Adrenal gland (tissue), 5 donors: ENCODE results near the gene PALM2AKAP2.

ENCODE experiments used
- CTCF ChIP-seq, 6 experiments: fragments of 450-650 bp in 4 of 6; fragments of 200-600 bp in 2 of 6; sonication (generic) in 1 of 6; IDR thresholded peaks; 1 replicate in 5 of 6; 2 replicates in 1 of 6; pipeline versions ENCODE4 v1.5.1 to v1.8.0; 2016 to 2021; ENCODE audit warnings: antibody characterized with exemption in 6 of 6, mild to moderate bottlenecking in 2 of 6, moderate library complexity in 1 of 6
- POLR2A ChIP-seq, 2 donors: fragments of 450-650 bp; IDR thresholded peaks; one replicate each; pipeline ENCODE4 v1.6.1; 2017; ENCODE audit warnings: antibody characterized with exemption in 2 of 2, mild to moderate bottlenecking in 2 of 2, moderate library complexity in 1 of 2
- donor health status: DM: no; HTN: no; CAD: no.

- TF ChIP-seq POLR2A (IDR thresholded peaks at IDR 0.05), result no peak
- TF ChIP-seq CTCF (IDR thresholded peaks at IDR 0.05), result no peak
Observed at GRCh38 chr9:109767404-109767803, 12.6 kb upstream of the PALM2AKAP2 start.
